Measurements from ENCODE around the gene CBLL1.
A peak's percentile ranks its signal among the peaks of the same experiment; 100 is the strongest.

Gene CBLL1

GRCh38 chr7:107746006-107746405 lies 2.1 kb downstream of the CBLL1 start:
- peak in 1 of 2 donors; percentile 26 for DNase-seq

GRCh38 chr7:107751113-107751512 lies 7.2 kb downstream of the CBLL1 start:
- Histone ChIP-seq H3K4me3 (ENCODE audit: low read depth, low read length) (no peak overlapping the region), H3K9ac (ENCODE audit: low read length) (no peak overlapping the region), H2BK5ac (ENCODE audit: low read depth, low read length, poor library complexity) (no peak overlapping the region), H3K14ac (ENCODE audit: low read length) (no peak overlapping the region), H3K4ac (ENCODE audit: low read depth, low read length) (no peak overlapping the region), H3K79me1 (ENCODE audit: low read length) (no peaks in the 10 kb centered on the region), H4K12ac (ENCODE audit: low read depth, low read length) (no peak overlapping the region), H3K79me2 (ENCODE audit: control insufficient read depth, insufficient read depth, low read length, poor library complexity) (no peaks in the 10 kb centered on the region), H2BK120ac (ENCODE audit: insufficient read depth, low read length, poor library complexity) (no peak overlapping the region), H3K18ac (ENCODE audit: low read length) (no peak overlapping the region), H3K27ac (ENCODE audit: low read depth, low read length) (no peak overlapping the region), H3K4me1 (ENCODE audit: control insufficient read depth in 1 of 2, insufficient read depth in 2 of 2, low read length in 2 of 2) (no peaks in the 10 kb centered on the region), H2AK5ac (ENCODE audit: low read length) (no peak overlapping the region), H4K8ac (ENCODE audit: low read depth, low read length) (no peak overlapping the region), H3K9me3 (ENCODE audit: insufficient read depth, low read depth, low read length) (no peaks in the 10 kb centered on the region), H2BK12ac (ENCODE audit: low read length) (no peak overlapping the region), H3K36me3 (ENCODE audit: control insufficient read depth in 1 of 2, insufficient read depth in 2 of 2, low read length in 2 of 2) (peaks cover 14 to 15% of the 10 kb centered on the region in 2 experiments), H3K27me3 (ENCODE audit: insufficient read depth, low read length) (no peaks in the 10 kb centered on the region), H4K91ac (ENCODE audit: low read depth, low read length) (no peak overlapping the region), H3K4me2 (ENCODE audit: low read length) (no peak overlapping the region), H3K23ac (ENCODE audit: low read length) (no peak overlapping the region), H2AFZ (ENCODE audit: insufficient read depth, low read length, poor library complexity) (no peak overlapping the region)
- WGBS (ENCODE audit: extremely low coverage, insufficient coverage, insufficient read length): no CpG with 5 or more reads among the region's 7 CpGs
- DNase-seq: no peak

More at GRCh38 chr7:107746006-107746405, 2.1 kb downstream of the CBLL1 start:
- Histone ChIP-seq H2BK120ac (ENCODE audit: insufficient read depth, low read length, poor library complexity) (no peak overlapping the region), H3K9me3 (ENCODE audit: insufficient read depth, low read depth, low read length) (no peaks in the 10 kb centered on the region), H4K8ac (ENCODE audit: low read depth, low read length) (no peak overlapping the region), H3K4ac (ENCODE audit: low read depth, low read length) (peak overlapping the region; percentile 96), H4K12ac (ENCODE audit: low read depth, low read length) (no peak overlapping the region), H3K36me3 (ENCODE audit: control insufficient read depth in 1 of 2, insufficient read depth in 2 of 2, low read length in 2 of 2) (peaks cover 6 to 7% of the 10 kb centered on the region in 2 experiments), H2AFZ (ENCODE audit: insufficient read depth, low read length, poor library complexity) (no peak overlapping the region), H2BK12ac (ENCODE audit: low read length) (no peak overlapping the region), H3K79me2 (ENCODE audit: control insufficient read depth, insufficient read depth, low read length, poor library complexity) (peaks cover 10% of the 10 kb centered on the region), H2BK5ac (ENCODE audit: low read depth, low read length, poor library complexity) (no peak overlapping the region), H3K79me1 (ENCODE audit: low read length) (peaks cover 6% of the 10 kb centered on the region), H2AK5ac (ENCODE audit: low read length) (no peak overlapping the region), H3K4me1 (ENCODE audit: control insufficient read depth in 1 of 2, insufficient read depth in 2 of 2, low read length in 2 of 2) (peaks cover 0 to 5% of the 10 kb centered on the region in 2 experiments), H3K23ac (ENCODE audit: low read length) (no peak overlapping the region), H3K27me3 (ENCODE audit: insufficient read depth, low read length) (no peaks in the 10 kb centered on the region), H3K4me3 (ENCODE audit: low read depth, low read length) (no peak overlapping the region), H3K9ac (ENCODE audit: low read length) (no peak overlapping the region), H3K27ac (ENCODE audit: low read depth, low read length) (no peak overlapping the region), H3K14ac (ENCODE audit: low read length) (no peak overlapping the region), H4K91ac (ENCODE audit: low read depth, low read length) (no peak overlapping the region), H3K18ac (ENCODE audit: low read length) (no peak overlapping the region), H3K4me2 (ENCODE audit: low read length) (no peak overlapping the region)
- no CpG with 5 or more reads among the region's 3 CpGs for WGBS (ENCODE audit: extremely low coverage, insufficient coverage, insufficient read length)

- H3K79me1 ChIP-seq (ENCODE audit: low read length): no peaks in the 10 kb centered on the region
- H3K14ac ChIP-seq (ENCODE audit: low read length): no peak overlapping the region
- no peak overlapping the region for H2AK5ac ChIP-seq (ENCODE audit: low read length)
- no peak overlapping the region for H4K91ac ChIP-seq (ENCODE audit: low read depth, low read length)
- H2BK120ac ChIP-seq (ENCODE audit: insufficient read depth, low read length, poor library complexity): no peak overlapping the region
- WGBS (ENCODE audit: extremely low coverage, insufficient coverage, insufficient read length): no CpG with 5 or more reads among the region's 2 CpGs
- no peak for DNase-seq
- no peak overlapping the region for H3K4me2 ChIP-seq (ENCODE audit: low read length)
- H4K8ac ChIP-seq (ENCODE audit: low read depth, low read length): no peak overlapping the region
- no peak overlapping the region for H2AFZ ChIP-seq (ENCODE audit: insufficient read depth, low read length, poor library complexity)
- no peak overlapping the region for H3K4ac ChIP-seq (ENCODE audit: low read depth, low read length)
- H2BK5ac ChIP-seq (ENCODE audit: low read depth, low read length, poor library complexity): no peak overlapping the region
- H3K23ac ChIP-seq (ENCODE audit: low read length): no peak overlapping the region
- H4K12ac ChIP-seq (ENCODE audit: low read depth, low read length): no peak overlapping the region
- no peak overlapping the region for H2BK12ac ChIP-seq (ENCODE audit: low read length)
- H3K27ac ChIP-seq (ENCODE audit: low read depth, low read length): no peak overlapping the region
- H3K27me3 ChIP-seq (ENCODE audit: insufficient read depth, low read length): no peaks in the 10 kb centered on the region
- no peaks in the 10 kb centered on the region for H3K9me3 ChIP-seq (ENCODE audit: insufficient read depth, low read depth, low read length)
- peaks cover 22 to 24% of the 10 kb centered on the region in 2 experiments for H3K36me3 ChIP-seq (ENCODE audit: control insufficient read depth in 1 of 2, insufficient read depth in 2 of 2, low read length in 2 of 2)
- no peak overlapping the region for H3K18ac ChIP-seq (ENCODE audit: low read length)
- no peak overlapping the region for H3K9ac ChIP-seq (ENCODE audit: low read length)
- H3K79me2 ChIP-seq (ENCODE audit: control insufficient read depth, insufficient read depth, low read length, poor library complexity): no peaks in the 10 kb centered on the region
- no peak overlapping the region for H3K4me3 ChIP-seq (ENCODE audit: low read depth, low read length)
- H3K4me1 ChIP-seq (ENCODE audit: control insufficient read depth in 1 of 2, insufficient read depth in 2 of 2, low read length in 2 of 2): no peaks in the 10 kb centered on the region
Observed at GRCh38 chr7:107754642-107755041, 10.7 kb downstream of the CBLL1 start.

GRCh38 chr7:107758667-107759066 lies 14.7 kb downstream of the CBLL1 start:
- Histone ChIP-seq H3K9me3 (ENCODE audit: insufficient read depth, low read depth, low read length) (no peaks in the 10 kb centered on the region), H3K36me3 (ENCODE audit: control insufficient read depth in 1 of 2, insufficient read depth in 2 of 2, low read length in 2 of 2) (peaks cover 13 to 15% of the 10 kb centered on the region in 2 experiments), H3K4me3 (ENCODE audit: low read depth, low read length) (no peak overlapping the region), H2BK5ac (ENCODE audit: low read depth, low read length, poor library complexity) (no peak overlapping the region), H3K14ac (ENCODE audit: low read length) (no peak overlapping the region), H4K91ac (ENCODE audit: low read depth, low read length) (no peak overlapping the region), H3K79me2 (ENCODE audit: control insufficient read depth, insufficient read depth, low read length, poor library complexity) (no peaks in the 10 kb centered on the region), H4K8ac (ENCODE audit: low read depth, low read length) (no peak overlapping the region), H3K79me1 (ENCODE audit: low read length) (no peaks in the 10 kb centered on the region), H3K4me1 (ENCODE audit: control insufficient read depth in 1 of 2, insufficient read depth in 2 of 2, low read length in 2 of 2) (no peaks in the 10 kb centered on the region), H3K4ac (ENCODE audit: low read depth, low read length) (no peak overlapping the region), H2BK120ac (ENCODE audit: insufficient read depth, low read length, poor library complexity) (no peak overlapping the region), H2BK12ac (ENCODE audit: low read length) (no peak overlapping the region), H3K23ac (ENCODE audit: low read length) (no peak overlapping the region), H2AK5ac (ENCODE audit: low read length) (no peak overlapping the region), H3K9ac (ENCODE audit: low read length) (peak overlapping the region; percentile 18), H2AFZ (ENCODE audit: insufficient read depth, low read length, poor library complexity) (no peak overlapping the region), H3K27me3 (ENCODE audit: insufficient read depth, low read length) (no peaks in the 10 kb centered on the region), H3K4me2 (ENCODE audit: low read length) (no peak overlapping the region), H3K27ac (ENCODE audit: low read depth, low read length) (no peak overlapping the region), H4K12ac (ENCODE audit: low read depth, low read length) (no peak overlapping the region), H3K18ac (ENCODE audit: low read length) (no peak overlapping the region)
- DNase-seq: no peak
- no CpG with 5 or more reads among the region's 1 CpG for WGBS (ENCODE audit: extremely low coverage, insufficient coverage, insufficient read length)
